Uterus (tissue), 4 donors: Measurements from ENCODE around the gene WNT2. TPM values are rescaled to one million over a fixed set of nuclear protein-coding genes. Genes with fewer than 3 reads are reported as not detected.

Experiments used
- DNase-seq, 2 donors: peaks; one replicate each; pipeline ENCODE4 v3.0.0-alpha.2; 2019 to 2020
- H3K27ac ChIP-seq, 2 donors: fragments of 200-600 bp; sonication (generic); 1 replicate in 1 of 2; 2 replicates in 1 of 2; pipeline ENCODE4 v1.5.1; 2016 to 2018
- H3K27me3 ChIP-seq, 2 donors: fragments of 200-600 bp; sonication (generic); one replicate each; pipeline ENCODE4 v1.5.1; 2018 to 2019; ENCODE audit warnings: control low read depth in 1 of 2
- H3K36me3 ChIP-seq, 2 donors: fragments of 200-600 bp; sonication (generic); one replicate each; pipeline ENCODE4 v1.5.1; 2019; ENCODE audit warnings: control low read depth in 1 of 2
- H3K4me1 ChIP-seq, 2 donors: fragments of 200-600 bp; sonication (generic); one replicate each; pipeline ENCODE4 v1.5.1; 2018 to 2019; ENCODE audit warnings: control low read depth in 1 of 2
- H3K4me3 ChIP-seq, 2 donors: fragments of 200-600 bp; sonication (generic); 1 replicate in 1 of 2; 2 replicates in 1 of 2; pipeline ENCODE4 v1.5.1; 2018 to 2019; ENCODE audit warnings: mild to moderate bottlenecking in 1 of 2
- H3K9me3 ChIP-seq, 2 donors: fragments of 200-600 bp; sonication (generic); one replicate each; pipeline ENCODE4 v1.5.1; 2019; ENCODE audit warnings: control low read depth in 1 of 2
- POLR2A ChIP-seq, 2 donors: fragments of 450-650 bp; IDR thresholded peaks; one replicate each; pipeline ENCODE4 v1.6.1; 2016; ENCODE audit warnings: antibody characterized with exemption in 2 of 2, mild to moderate bottlenecking in 1 of 2, moderate library complexity in 1 of 2
- intact Hi-C: fragments of 100-400 bp; cut with DNase I; formaldehyde crosslinking; loops from one replicate; pipeline ENCODE4 v1.15.1; 2023; ENCODE audit warnings: low total_unique reads
- total RNA-seq, 4 donors: library from RNA; depleted of rRNA in 3 of 4; stranded (reverse); fragments of >200 nt in 3 of 4; gene quantifications; one replicate each; pipeline versions ENCODE4 v1.1.0 to v1.2.4, GENCODE V29; 2014 to 2023
- TF ChIP-seq, protein P1 (sequence below), 4 experiments: fragments of 200-600 bp in 2 of 4; fragments of 450-650 bp in 2 of 4; sonication (generic) in 2 of 4; IDR thresholded peaks; one replicate each; pipeline ENCODE4 v1.5.1; 2016 to 2019; ENCODE audit warnings: antibody characterized with exemption in 4 of 4, mild to moderate bottlenecking in 2 of 4, moderate library complexity in 1 of 4
- donor health status: DM: yes; HTN: yes; CAD: no.

Gene WNT2
- total RNA-seq, 4 donors from 2014 or later = 1.5 to 8.3 (median 2.3) TPM; not detected in 1

GRCh38 chr7:117237646-117238045, 85.2 kb downstream of the WNT2 start:
- H3K4me1 ChIP-seq = no peaks in the 10 kb centered on the region
- no peaks in the 10 kb centered on the region for H3K9me3 ChIP-seq
- DNase-seq = no peak
- no peak overlapping the region for H3K4me3 ChIP-seq
- no peak for TF ChIP-seq POLR2A (IDR thresholded peaks at IDR 0.05)
- TF ChIP-seq, protein P1, sequence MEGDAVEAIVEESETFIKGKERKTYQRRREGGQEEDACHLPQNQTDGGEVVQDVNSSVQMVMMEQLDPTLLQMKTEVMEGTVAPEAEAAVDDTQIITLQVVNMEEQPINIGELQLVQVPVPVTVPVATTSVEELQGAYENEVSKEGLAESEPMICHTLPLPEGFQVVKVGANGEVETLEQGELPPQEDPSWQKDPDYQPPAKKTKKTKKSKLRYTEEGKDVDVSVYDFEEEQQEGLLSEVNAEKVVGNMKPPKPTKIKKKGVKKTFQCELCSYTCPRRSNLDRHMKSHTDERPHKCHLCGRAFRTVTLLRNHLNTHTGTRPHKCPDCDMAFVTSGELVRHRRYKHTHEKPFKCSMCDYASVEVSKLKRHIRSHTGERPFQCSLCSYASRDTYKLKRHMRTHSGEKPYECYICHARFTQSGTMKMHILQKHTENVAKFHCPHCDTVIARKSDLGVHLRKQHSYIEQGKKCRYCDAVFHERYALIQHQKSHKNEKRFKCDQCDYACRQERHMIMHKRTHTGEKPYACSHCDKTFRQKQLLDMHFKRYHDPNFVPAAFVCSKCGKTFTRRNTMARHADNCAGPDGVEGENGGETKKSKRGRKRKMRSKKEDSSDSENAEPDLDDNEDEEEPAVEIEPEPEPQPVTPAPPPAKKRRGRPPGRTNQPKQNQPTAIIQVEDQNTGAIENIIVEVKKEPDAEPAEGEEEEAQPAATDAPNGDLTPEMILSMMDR (IDR thresholded peaks at IDR 0.05) = no peak
- no peaks in the 10 kb centered on the region for H3K27me3 ChIP-seq
- intact Hi-C loops = no loop called here
- no peaks in the 10 kb centered on the region for H3K36me3 ChIP-seq
- H3K27ac ChIP-seq = no peak overlapping the region

DNA sequence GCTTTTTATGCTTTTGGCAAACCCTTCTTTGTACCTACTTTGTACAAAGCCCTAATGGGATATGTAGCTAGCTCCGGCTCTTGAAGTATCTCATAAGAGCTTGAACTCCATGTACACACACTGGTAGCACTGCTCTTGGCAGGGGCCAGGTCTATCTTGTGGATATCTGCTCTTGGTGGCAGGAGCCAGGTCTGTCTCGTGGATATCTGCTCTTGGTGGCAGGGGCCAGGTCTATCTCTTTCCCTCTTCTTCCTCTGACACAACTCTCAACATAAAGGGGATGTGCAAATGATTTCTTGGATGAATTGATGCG, 91.9 kb downstream of the WNT2 start:
- Histone ChIP-seq H3K4me3 (no peak overlapping the region), H3K4me1 (no peaks in the 10 kb centered on the region), H3K27me3 (no peaks in the 10 kb centered on the region), H3K27ac (no peak overlapping the region), H3K9me3 (no peaks in the 10 kb centered on the region), H3K36me3 (no peaks in the 10 kb centered on the region)
- intact Hi-C loops = no loop called here
- DNase-seq = no peak
- TF ChIP-seq, protein P1 (IDR thresholded peaks at IDR 0.05) = no peak

GRCh38 chr7:117230276-117231046, 92.4 kb downstream of the WNT2 start:
- DNase-seq = no peak
- H3K27ac ChIP-seq = no peak overlapping the region
- TF ChIP-seq, protein P1 (IDR thresholded peaks at IDR 0.05) = no peak
- TF ChIP-seq POLR2A (IDR thresholded peaks at IDR 0.05) = no peak
- no peaks in the 10 kb centered on the region for H3K27me3 ChIP-seq
- H3K36me3 ChIP-seq = no peaks in the 10 kb centered on the region
- intact Hi-C loops = no loop called here
- H3K9me3 ChIP-seq = no peaks in the 10 kb centered on the region
- no peak overlapping the region for H3K4me3 ChIP-seq
- no peaks in the 10 kb centered on the region for H3K4me1 ChIP-seq

DNA sequence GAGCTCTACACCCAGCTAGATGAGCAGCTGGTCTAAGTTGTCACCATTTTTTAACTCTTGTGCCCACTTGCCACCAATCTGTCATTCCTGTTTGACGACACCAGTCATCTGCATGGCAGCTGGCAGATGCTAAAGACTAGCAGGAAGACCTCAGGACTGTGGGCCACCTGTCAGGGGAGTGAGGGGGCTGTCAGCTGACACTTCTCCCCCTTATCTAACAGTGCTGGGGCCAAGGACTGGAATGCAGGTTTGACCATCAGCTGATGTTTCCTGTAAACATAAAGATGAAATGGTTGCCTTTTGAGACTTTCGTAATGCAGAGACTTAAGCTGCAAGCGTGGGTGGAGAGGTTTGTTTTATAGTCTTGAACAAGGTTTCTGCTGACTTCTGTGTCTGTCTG, 93.5 kb downstream of the WNT2 start:
- H3K36me3 ChIP-seq = no peaks in the 10 kb centered on the region
- H3K4me1 ChIP-seq = no peaks in the 10 kb centered on the region
- H3K27me3 ChIP-seq = no peaks in the 10 kb centered on the region
- H3K27ac ChIP-seq = no peak overlapping the region
- no peak overlapping the region for H3K4me3 ChIP-seq
- no peak for DNase-seq
- TF ChIP-seq POLR2A (IDR thresholded peaks at IDR 0.05) = no peak
- TF ChIP-seq, protein P1 (IDR thresholded peaks at IDR 0.05) = no peak
- H3K9me3 ChIP-seq = no peaks in the 10 kb centered on the region
- intact Hi-C loops = no loop called here

- TF ChIP-seq, protein P1 (IDR thresholded peaks at IDR 0.05) = no peak
- TF ChIP-seq POLR2A (IDR thresholded peaks at IDR 0.05) = no peak
- no peak for DNase-seq
- Histone ChIP-seq H3K9me3 (no peaks in the 10 kb centered on the region), H3K36me3 (no peaks in the 10 kb centered on the region), H3K4me3 (no peak overlapping the region), H3K27ac (no peak overlapping the region), H3K4me1 (no peaks in the 10 kb centered on the region), H3K27me3 (no peaks in the 10 kb centered on the region)
- intact Hi-C loops = no loop called here
Measured at GRCh38 chr7:117227091-117227490, 95.8 kb downstream of the WNT2 start.
